Activated CD8-positive, alpha-beta memory T cell treated with anti-CD3 and anti-CD28 coated beads, Interleukin-2, amount 50 U/mL, for 4 hours (primary cell): ENCODE measurements around the gene LSM10.

Experiments used
- DNase-seq: peaks from one replicate; pipeline ENCODE4 v3.0.0-alpha.2; 2020

The LSM10 gene

DNA sequence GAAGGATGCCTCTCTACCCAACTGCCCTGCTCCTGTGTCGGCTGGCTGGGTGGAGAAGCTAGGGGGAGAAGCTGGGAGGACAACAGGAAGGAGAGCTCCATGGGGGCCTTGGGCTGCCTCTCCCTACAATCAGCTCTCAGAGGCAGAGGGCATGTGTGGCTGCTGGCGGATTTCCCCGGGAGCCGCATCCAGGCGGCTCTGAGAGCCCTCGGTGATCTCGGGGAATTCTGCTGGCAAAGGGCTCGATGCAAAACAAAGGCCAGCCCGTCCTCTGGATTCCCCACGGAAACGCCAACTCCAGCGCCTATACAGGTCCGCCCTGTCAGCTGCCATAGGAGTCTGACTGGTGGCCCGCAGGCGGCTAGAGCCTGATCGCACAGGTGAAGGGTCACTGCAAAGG is 47.9 kb downstream of the LSM10 start:
- no peak for DNase-seq

DNA sequence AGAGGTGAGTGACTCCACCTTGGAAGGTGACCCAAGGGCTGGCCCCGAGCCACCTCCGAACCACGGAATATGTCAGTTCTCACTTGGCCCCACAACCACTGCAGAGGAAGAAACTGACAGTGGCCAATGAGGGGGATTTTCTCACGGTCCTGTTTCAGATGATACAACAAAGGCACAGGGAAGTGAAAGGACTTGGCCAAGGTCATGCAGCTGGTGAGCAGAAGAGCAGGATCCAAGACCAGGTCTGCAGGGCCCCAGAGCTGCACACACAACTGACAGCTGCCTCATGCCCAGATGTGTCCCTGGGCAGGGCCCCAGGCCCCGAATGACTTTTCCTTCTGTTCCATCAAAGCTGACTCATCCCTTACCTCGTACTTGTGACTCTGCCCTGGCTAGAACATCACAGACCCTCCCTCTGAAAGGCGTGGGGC is 48.5 kb downstream of the LSM10 start:
- no peak for DNase-seq

DNA sequence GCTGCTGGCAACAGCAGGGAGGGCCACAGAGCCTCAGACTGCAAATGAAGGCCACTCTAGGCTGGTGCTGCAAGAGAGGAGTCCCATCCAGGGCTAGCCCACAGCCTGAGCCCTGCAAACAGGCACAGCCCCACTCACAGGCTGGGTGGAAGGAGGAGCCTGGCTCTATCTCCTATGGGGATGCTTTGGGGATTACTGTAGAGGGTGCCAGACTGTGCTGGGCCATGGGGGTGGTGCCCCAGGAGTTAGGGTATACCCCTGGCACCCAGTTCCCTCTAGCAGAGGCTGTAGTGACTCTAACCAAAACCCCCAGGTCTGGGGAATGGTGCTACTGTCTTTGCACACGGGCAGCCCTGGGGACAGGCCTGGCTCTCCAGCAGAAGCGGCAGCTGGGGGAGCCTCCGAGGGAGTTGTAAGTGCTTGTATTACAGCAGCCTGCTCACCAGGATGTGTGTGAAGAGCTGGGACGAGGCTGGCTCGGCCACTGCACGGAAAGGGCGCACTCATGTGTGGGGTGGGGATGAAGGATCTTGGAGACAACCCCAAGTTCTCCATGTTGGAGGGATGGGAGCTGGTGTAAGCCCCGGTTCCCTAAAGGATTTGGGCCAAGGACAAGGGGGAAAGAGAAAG is 50.9 kb downstream of the LSM10 start:
- DNase-seq, result no peak

DNA sequence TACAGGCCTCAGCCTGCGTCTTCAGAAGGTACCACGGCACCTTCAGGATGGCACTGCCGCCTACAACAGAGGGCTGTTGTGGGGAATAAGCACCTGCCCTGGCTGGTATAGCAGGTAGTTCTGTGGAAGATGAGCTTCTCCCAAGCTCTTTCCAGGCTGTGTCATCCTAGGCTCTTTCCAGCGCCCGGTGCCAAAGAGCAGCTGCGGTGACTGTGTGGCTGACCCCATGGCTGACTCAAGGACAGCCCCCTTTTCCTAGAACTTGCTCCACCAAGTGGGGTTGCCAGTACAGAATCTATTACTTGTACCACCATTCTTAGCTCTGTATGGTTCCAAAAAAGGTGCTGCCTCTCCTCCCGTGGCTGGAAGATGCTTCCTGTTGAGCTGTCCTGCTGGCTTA is 52.4 kb downstream of the LSM10 start:
- no peak for DNase-seq

DNA sequence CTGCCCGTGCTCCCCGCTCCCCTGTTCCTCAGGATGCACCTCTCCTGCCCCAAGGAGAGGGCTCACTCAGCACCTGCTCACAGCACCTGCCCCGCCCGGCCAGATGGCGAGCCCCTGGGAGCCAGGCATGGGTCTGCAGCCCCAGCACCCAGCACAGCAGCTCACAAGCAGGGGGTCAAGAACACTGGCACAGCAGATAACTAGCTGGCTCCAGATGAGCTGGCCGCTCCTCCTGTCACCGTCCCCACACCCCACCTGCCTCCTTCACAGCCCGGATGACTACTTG is 53.4 kb downstream of the LSM10 start:
- no peak for DNase-seq

DNA sequence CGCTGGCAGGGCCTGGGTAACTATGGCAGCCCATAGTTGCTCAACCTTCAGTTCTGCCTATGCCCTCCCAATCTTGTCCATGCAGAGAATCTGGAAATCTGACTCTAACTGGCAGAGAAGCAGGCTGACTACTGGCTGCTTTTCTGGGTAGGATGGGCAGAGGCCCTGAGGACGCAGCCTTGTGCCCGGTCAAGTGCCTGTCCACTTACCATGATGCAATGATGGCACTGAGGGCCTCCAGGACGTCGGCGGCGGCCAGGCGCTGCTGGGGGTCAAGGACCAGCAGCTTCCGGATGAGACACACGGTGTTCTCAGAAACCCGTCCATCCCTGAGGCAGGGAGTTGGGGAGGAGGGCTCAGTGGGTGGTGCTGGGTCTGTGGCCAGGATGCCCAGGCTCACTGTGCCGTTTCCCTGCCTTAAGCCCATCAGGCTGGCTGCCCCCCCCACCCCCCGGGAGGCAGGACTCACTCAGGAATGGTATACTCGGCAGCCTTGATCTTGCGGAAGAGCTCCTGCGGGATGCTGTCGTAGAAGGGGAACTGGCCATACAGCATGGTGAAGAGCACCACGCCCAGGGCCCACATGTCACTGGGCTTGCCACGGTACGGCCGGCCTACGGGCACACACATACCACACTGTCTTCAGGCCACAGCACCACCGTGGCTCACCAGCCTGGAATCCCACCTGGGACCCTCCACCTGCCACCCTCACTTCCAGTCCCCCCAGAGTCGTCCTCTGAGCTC is 53.9 kb downstream of the LSM10 start:
- no peak for DNase-seq
